Activated CD4-positive, alpha-beta T cell treated with anti-CD3 and anti-CD28 coated beads for 1 hour (primary cell): Measurements from ENCODE around the gene C4orf50.

Source experiments
- DNase-seq: peaks from one replicate; pipeline ENCODE4 v3.0.0-alpha.2; 2020

Gene C4orf50

GRCh38 chr4:6043188-6043587, 25.0 kb upstream of the C4orf50 start:
- no peak for DNase-seq

- DNase-seq = no peak
Observed at GRCh38 chr4:6042293-6043063, 24.2 kb upstream of the C4orf50 start.

- no peak for DNase-seq
Observed at GRCh38 chr4:6041800-6042199, 23.6 kb upstream of the C4orf50 start.

GRCh38 chr4:6038711-6039110, 20.5 kb upstream of the C4orf50 start:
- no peak for DNase-seq

- DNase-seq = no peak
Observed at GRCh38 chr4:6035786-6036185, 17.6 kb upstream of the C4orf50 start.

- DNase-seq = no peak
Observed at GRCh38 chr4:6033381-6033780, 15.2 kb upstream of the C4orf50 start.

- DNase-seq = no peak
Observed at GRCh38 chr4:6032249-6033244, 14.3 kb upstream of the C4orf50 start.

- no peak for DNase-seq
Observed at GRCh38 chr4:6031846-6032245, 13.6 kb upstream of the C4orf50 start.

- no peak for DNase-seq
Observed at GRCh38 chr4:6030679-6031078, 12.4 kb upstream of the C4orf50 start.

- no peak for DNase-seq
Observed at GRCh38 chr4:6029254-6029653, 11.0 kb upstream of the C4orf50 start.

GRCh38 chr4:6028168-6028567, 9.9 kb upstream of the C4orf50 start:
- no peak for DNase-seq

GRCh38 chr4:6027392-6027791, 9.2 kb upstream of the C4orf50 start:
- DNase-seq = no peak

- no peak for DNase-seq
Observed at GRCh38 chr4:6024313-6024960, 6.2 kb upstream of the C4orf50 start.

- no peak for DNase-seq
Observed at GRCh38 chr4:6023731-6024130, 5.5 kb upstream of the C4orf50 start.

GRCh38 chr4:6022607-6023288, 4.5 kb upstream of the C4orf50 start:
- DNase-seq = no peak

- DNase-seq = no peak
Observed at GRCh38 chr4:6021831-6022606, 3.8 kb upstream of the C4orf50 start.

- no peak for DNase-seq
Observed at GRCh38 chr4:6020613-6021012, 2.4 kb upstream of the C4orf50 start.

- DNase-seq = no peak
Observed at GRCh38 chr4:6019316-6020263, 1.4 kb upstream of the C4orf50 start.

- no peak for DNase-seq
Observed at GRCh38 chr4:6017800-6018199, 431 bp downstream of the C4orf50 start.

GRCh38 chr4:6017030-6017429, 1.2 kb downstream of the C4orf50 start:
- no peak for DNase-seq

GRCh38 chr4:6013564-6013963, 4.7 kb downstream of the C4orf50 start:
- no peak for DNase-seq
